ENCODE data around the gene ALG12.

GRCh38 chr22:49938565-49939136, 20.4 kb upstream of the ALG12 start:
- TF ChIP-seq ATF3 (CRISPR knock-in tag; conservative IDR thresholded peaks at IDR 0.05) (no peak), FOXP4 (CRISPR knock-in tag; IDR thresholded peaks at IDR 0.05) (no peak), JUN (CRISPR knock-in tag; IDR thresholded peaks at IDR 0.05) (no peak), ETV6 (CRISPR knock-in tag; IDR thresholded peaks at IDR 0.05) (no peak), GABPB1 (CRISPR knock-in tag; IDR thresholded peaks at IDR 0.05) (no peak), TEAD4 (CRISPR knock-in tag; IDR thresholded peaks at IDR 0.05) (no peak), RORB (CRISPR knock-in tag; IDR thresholded peaks at IDR 0.05) (no peak), KAT7 (CRISPR knock-in tag; IDR thresholded peaks at IDR 0.05; ENCODE audit: borderline replicate concordance) (no peak), SP1 (CRISPR knock-in tag; conservative IDR thresholded peaks at IDR 0.05) (no peak)
- TF ChIP-seq, protein P1, sequence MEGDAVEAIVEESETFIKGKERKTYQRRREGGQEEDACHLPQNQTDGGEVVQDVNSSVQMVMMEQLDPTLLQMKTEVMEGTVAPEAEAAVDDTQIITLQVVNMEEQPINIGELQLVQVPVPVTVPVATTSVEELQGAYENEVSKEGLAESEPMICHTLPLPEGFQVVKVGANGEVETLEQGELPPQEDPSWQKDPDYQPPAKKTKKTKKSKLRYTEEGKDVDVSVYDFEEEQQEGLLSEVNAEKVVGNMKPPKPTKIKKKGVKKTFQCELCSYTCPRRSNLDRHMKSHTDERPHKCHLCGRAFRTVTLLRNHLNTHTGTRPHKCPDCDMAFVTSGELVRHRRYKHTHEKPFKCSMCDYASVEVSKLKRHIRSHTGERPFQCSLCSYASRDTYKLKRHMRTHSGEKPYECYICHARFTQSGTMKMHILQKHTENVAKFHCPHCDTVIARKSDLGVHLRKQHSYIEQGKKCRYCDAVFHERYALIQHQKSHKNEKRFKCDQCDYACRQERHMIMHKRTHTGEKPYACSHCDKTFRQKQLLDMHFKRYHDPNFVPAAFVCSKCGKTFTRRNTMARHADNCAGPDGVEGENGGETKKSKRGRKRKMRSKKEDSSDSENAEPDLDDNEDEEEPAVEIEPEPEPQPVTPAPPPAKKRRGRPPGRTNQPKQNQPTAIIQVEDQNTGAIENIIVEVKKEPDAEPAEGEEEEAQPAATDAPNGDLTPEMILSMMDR (IDR thresholded peaks at IDR 0.05), result no peak
- TF ChIP-seq, protein P2, sequence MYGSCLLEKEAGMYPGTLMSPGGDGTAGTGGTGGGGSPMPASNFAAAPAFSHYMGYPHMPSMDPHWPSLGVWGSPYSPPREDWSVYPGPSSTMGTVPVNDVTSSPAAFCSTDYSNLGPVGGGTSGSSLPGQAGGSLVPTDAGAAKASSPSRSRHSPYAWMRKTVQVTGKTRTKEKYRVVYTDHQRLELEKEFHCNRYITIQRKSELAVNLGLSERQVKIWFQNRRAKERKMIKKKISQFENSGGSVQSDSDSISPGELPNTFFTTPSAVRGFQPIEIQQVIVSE (CRISPR knock-in tag; IDR thresholded peaks at IDR 0.05; ENCODE audit: borderline replicate concordance), result no peak
- TF ChIP-seq, protein P3, sequence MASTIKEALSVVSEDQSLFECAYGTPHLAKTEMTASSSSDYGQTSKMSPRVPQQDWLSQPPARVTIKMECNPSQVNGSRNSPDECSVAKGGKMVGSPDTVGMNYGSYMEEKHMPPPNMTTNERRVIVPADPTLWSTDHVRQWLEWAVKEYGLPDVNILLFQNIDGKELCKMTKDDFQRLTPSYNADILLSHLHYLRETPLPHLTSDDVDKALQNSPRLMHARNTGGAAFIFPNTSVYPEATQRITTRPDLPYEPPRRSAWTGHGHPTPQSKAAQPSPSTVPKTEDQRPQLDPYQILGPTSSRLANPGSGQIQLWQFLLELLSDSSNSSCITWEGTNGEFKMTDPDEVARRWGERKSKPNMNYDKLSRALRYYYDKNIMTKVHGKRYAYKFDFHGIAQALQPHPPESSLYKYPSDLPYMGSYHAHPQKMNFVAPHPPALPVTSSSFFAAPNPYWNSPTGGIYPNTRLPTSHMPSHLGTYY (CRISPR knock-in tag; IDR thresholded peaks at IDR 0.05), result no peak

Data from WTC11 (cell line).